Measurements from ENCODE around the gene TMUB2.
"Not testable (repeated sequence)": the region's sequence is repeated elsewhere in the genome, so short reads cannot be mapped to it uniquely, and the experiment has no call there.

Gene TMUB2

GRCh38 chr17:44186307-44187130 lies at the start of gene TMUB2:
Gene TMUB2, plus strand, starts transcription at chr17:44186972. Its CDS starts 737 bp downstream, at chr17:44187709.
- peak; percentile 100 for DNase-seq (ENCODE audit: low read depth)
- TF ChIP-seq CTCF (conservative IDR thresholded peaks at IDR 0.05; ENCODE audit: low read depth, low read length): no peak
- peak within 1 kb of the TSS; percentile 99 for H3K4me3 ChIP-seq (ENCODE audit: low read depth, low read length)

DNA sequence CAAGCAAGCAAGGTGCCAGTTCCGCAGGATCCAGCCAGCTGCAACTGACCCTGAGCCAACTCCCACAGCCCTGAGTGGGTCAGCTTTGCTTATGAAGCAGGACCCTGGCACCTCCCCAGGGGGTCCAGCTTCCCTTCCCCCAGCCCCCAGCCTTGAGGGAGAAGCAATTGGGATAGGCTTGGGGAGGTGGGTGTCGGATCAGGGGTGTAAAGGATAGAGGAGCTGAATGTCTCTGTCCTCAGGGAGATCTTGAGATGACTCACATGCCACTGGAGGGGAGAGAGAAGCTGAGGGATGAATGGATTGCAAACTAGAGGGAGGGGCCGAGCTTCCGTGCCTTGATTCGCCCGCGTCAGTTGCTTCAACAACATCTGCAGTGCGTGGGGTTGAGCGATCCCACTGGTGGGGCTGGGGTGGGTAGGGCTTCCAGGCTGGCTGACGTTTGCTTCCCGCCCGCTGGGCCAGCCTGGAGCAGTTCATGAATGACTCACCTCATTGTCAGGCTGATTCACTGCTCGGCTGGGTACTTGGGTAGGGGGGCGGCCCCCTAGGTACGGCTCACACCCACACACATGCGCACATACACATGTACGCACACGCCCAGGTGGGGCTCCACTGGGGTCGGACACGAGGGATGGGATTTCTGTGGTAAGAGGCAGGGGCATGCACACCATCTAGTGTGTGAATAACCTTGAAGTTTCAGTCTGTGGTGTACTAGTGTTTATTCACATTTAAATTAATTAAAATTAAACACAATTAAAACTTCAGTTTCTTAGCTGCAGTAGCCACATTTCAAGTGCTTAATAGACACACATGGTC lies 48.7 kb upstream of the TMUB2 start:
- TF ChIP-seq CTCF (conservative IDR thresholded peaks at IDR 0.05; ENCODE audit: low read depth, low read length): no peak
- DNase-seq (ENCODE audit: low read depth): peak; percentile 100
- peak overlapping the region; percentile 36 for H3K4me3 ChIP-seq (ENCODE audit: low read depth, low read length)

DNA sequence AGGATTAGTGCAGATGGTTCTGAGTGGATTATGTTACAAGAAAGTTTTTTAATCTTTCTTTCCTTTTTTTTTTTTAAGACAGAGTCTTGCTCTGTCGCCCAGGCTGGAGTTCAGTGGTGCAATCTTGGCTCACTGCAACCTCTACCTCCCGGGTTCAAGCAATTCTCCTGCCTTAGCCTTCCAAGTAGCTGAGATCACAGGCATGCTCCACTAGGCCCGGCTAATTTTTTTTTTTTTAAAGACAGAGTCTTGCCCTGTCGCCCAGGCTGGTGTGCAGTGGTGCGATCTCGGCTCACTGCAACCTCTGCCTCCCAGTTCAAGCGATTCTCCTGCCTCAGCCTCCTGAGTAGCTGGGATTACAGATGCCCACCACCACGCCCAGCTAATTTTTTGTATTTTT lies 42.9 kb upstream of the TMUB2 start:
- H3K4me3 ChIP-seq (ENCODE audit: low read depth, low read length); DNase-seq (ENCODE audit: low read depth): not testable (repeated sequence)

- no peak overlapping the region for H3K4me3 ChIP-seq (ENCODE audit: low read depth, low read length)
- no peak for TF ChIP-seq CTCF (conservative IDR thresholded peaks at IDR 0.05; ENCODE audit: low read depth, low read length)
- DNase-seq (ENCODE audit: low read depth): peak; percentile 85
These were observed 41.6 kb upstream of the TMUB2 start for GRCh38 chr17:44144966-44145739.

- H3K4me3 ChIP-seq (ENCODE audit: low read depth, low read length): no peak overlapping the region
- no peak for TF ChIP-seq CTCF (conservative IDR thresholded peaks at IDR 0.05; ENCODE audit: low read depth, low read length)
- no peak for DNase-seq (ENCODE audit: low read depth)
These were observed 40.1 kb upstream of the TMUB2 start for GRCh38 chr17:44146375-44147346.

GRCh38 chr17:44147812-44148211 lies 39.0 kb upstream of the TMUB2 start:
- no peak for TF ChIP-seq CTCF (conservative IDR thresholded peaks at IDR 0.05; ENCODE audit: low read depth, low read length)
- no peak overlapping the region for H3K4me3 ChIP-seq (ENCODE audit: low read depth, low read length)

DNA sequence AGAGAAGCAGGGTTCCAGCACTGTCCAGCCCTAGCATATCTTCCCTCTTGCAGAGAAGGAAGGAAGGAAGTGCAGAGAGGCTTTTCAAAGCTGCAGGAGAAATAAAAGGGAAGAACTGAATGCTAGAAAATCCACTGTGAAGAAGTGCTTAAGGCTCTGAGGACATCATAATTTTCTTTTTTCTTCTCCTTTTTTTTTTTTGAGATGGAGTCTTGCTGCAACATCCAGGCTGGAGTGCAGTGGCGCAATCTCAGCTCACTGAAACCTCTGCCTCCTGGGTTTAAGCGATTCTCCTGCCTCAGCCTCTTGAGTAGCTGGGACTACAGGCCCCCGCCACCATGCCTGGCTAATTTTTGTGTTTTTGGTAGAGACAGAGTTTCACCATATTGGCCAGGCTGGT lies 37.7 kb upstream of the TMUB2 start:
- not testable (repeated sequence) for DNase-seq (ENCODE audit: low read depth); H3K4me3 ChIP-seq (ENCODE audit: low read depth, low read length)

More at GRCh38 chr17:44147812-44148211, 39.0 kb upstream of the TMUB2 start:
- DNase-seq (ENCODE audit: low read depth): no peak
